Ectodermal cell (in vitro differentiated cells): ENCODE results near the gene ZNF526. TPM values are rescaled to one million over a fixed set of nuclear protein-coding genes. Genes with fewer than 3 reads are reported as not detected.
A peak's percentile ranks its signal among the peaks of the same experiment; 100 is the strongest.

Experiments used
- H3K27ac ChIP-seq: 2 replicates; pipeline ENCODE4 v1.7.0; 2013; ENCODE audit warnings: mild to moderate bottlenecking, low read depth, low read length; ENCODE audit not compliant: insufficient read depth, poor library complexity, severe bottlenecking
- H3K27me3 ChIP-seq: 2 replicates; pipeline ENCODE4 v1.7.0; 2013; ENCODE audit warnings: mild to moderate bottlenecking, low read length; ENCODE audit not compliant: insufficient read depth, control insufficient read depth, poor library complexity, severe bottlenecking
- H3K36me3 ChIP-seq: one replicate; pipeline ENCODE4 v1.7.0; 2013; ENCODE audit warnings: low read length; ENCODE audit not compliant: control insufficient read depth, insufficient read depth
- H3K4me1 ChIP-seq: one replicate; pipeline ENCODE4 v1.7.0; 2013; ENCODE audit warnings: low read length; ENCODE audit not compliant: control insufficient read depth, insufficient read depth
- H3K4me3 ChIP-seq: 2 replicates; pipeline ENCODE4 v1.7.0; 2013; ENCODE audit warnings: low read depth, low read length, control low read depth; ENCODE audit not compliant: insufficient read depth
- H3K9me3 ChIP-seq: 2 replicates; pipeline ENCODE4 v1.7.0; 2013; ENCODE audit warnings: mild to moderate bottlenecking, low read length, moderate library complexity; ENCODE audit not compliant: control insufficient read depth
- WGBS, 2 experiments: methylation state at CpG; one replicate each; pipeline ENCODE4 v1.1.7; 2013; ENCODE audit warnings: missing lambda C conversion rate in 2 of 2; 5-methylcytosine and 5-hydroxymethylcytosine counted together
- polyA plus RNA-seq, 4 experiments: library from polyadenylated mRNA; stranded (reverse); fragments of 50-300 nt; gene quantifications; one replicate each; pipeline ENCODE4 v1.2.3, GENCODE V29; 2013

Gene ZNF526, protein sequence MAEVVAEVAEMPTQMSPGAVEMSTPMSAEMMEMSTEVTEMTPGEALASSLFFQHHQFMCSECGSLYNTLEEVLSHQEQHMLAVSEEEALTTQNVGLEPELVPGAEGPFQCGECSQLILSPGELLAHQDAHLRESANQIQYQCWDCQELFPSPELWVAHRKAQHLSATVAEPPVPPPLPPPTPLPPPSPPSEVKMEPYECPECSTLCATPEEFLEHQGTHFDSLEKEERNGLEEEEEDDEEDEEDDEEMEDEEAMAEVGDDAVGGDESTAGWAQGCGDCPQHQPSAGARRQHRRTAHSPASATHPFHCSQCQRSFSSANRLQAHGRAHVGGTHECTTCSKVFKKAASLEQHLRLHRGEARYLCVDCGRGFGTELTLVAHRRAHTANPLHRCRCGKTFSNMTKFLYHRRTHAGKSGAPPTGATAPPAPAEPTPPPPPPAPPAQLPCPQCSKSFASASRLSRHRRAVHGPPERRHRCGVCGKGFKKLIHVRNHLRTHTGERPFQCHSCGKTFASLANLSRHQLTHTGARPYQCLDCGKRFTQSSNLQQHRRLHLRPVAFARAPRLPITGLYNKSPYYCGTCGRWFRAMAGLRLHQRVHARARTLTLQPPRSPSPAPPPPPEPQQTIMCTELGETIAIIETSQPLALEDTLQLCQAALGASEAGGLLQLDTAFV
- polyA plus RNA-seq (2013, experiment 1 of 4) = 12.2 TPM
- polyA plus RNA-seq (2013, experiment 2 of 4) = 14.6 TPM
- 11.6 TPM for polyA plus RNA-seq (2013, experiment 3 of 4)
- polyA plus RNA-seq (2013, experiment 4 of 4) = 12.6 TPM

DNA sequence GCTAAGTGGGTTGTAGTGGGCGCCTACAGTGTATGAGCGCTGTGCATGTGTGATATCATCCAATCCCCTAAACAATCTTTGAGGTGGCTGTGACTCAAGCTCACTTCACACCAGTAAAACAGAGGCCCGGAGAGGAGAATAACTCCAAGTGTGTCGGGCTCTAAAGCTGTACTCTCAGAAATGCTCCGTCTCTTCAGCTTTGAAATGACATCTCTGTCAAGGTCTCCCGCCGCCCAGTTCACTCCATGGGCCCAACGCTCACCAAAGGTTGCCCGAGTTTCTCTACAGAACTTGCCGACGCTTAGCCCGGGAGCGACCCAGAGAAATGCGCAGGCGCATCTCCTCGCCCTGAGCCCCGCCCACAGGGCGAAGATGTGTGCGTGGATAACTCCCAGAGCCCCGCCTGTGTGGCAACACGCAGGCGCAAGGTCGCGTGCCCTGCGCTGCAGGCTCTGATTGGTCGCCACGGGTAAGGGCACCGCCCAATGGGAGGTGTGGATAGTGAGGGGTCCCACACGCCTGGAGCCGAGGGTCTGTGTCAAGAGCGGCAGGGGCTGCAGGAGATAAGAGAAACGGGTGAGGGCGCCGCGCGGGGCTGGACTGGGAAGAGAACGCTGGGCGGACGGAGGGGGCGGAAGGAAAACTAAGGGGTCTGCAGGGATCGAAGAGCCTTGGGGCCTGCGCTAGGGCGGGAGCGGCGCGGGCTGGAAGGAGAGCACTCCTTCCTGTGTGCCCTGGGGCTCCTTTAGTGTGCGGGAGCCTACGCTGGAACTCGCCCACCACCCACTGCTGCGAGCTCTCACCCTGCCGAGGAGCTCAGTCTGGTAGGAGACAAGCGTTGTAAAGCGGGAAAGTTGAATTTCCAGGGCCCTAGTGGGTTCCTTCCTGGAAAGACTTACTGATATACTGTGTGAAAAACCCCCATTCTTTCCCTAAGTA, at the start of gene ZNF526:
TSS of gene ZNF526 (plus strand) at position 501 of the 939 bp plus-strand sequence. CDS start 4,092 bp downstream, outside the sequence.
- Histone ChIP-seq H3K4me1 (peaks cover 22% of the 10 kb centered on the region), H3K9me3 (no peaks in the 10 kb centered on the region), H3K4me3 (peak within 1 kb of the TSS; percentile 89), H3K27me3 (no peaks in the 10 kb centered on the region), H3K36me3 (peaks cover 11% of the 10 kb centered on the region), H3K27ac (peak within 1 kb of the TSS; percentile 80)
- 3% methylated on average over 53 of the region's 53 CpGs for WGBS, 2 experiments

DNA sequence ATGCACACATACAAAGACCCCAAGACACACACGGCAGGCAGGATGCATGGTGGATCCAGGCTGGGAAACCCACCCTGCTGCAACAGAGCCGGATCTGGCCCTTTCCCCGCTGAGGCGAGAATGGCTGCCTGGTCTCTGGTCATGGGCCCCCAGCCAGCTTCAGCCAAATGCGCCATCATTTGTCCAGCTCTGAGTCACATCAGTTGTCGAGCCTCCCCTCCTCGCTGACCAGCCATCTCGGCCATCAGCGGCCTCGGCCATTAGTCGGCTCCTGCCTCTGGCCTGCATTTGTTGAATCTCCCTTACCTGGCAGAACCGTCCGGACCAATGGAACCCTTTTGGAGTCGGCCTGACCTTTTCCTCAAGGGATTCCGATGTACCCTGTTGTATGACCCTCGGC, 49.4 kb upstream of the ZNF526 start:
- no peaks in the 10 kb centered on the region for H3K9me3 ChIP-seq
- peaks cover 6% of the 10 kb centered on the region for H3K4me1 ChIP-seq
- no peak overlapping the region for H3K27ac ChIP-seq
- H3K27me3 ChIP-seq = peaks cover 20% of the 10 kb centered on the region
- no peaks in the 10 kb centered on the region for H3K36me3 ChIP-seq
- H3K4me3 ChIP-seq = no peak overlapping the region
- WGBS, 2 experiments = 94 to 95% methylated on average over 16 of the region's 16 CpGs

DNA sequence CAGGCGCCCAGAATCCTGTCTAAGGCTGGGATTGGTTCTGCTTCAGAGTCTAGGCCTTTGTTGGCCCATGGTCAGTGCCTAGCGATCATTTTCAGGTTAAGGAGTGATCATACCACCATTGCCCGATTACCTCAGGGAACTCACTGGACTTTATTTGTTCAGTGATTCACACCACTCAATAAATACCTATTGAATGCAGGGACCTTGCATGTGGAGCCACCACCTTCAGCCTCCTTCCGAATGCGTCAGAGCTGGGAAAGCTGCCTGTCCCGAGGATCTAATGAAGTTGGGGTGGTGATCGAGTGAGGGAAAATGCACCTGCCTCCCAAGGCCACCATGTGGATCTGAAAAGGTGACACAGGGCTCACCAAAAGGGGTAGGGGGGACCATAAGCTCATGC, 47.9 kb upstream of the ZNF526 start:
- WGBS, 2 experiments = 94% methylated on average over 7 of the region's 7 CpGs

DNA sequence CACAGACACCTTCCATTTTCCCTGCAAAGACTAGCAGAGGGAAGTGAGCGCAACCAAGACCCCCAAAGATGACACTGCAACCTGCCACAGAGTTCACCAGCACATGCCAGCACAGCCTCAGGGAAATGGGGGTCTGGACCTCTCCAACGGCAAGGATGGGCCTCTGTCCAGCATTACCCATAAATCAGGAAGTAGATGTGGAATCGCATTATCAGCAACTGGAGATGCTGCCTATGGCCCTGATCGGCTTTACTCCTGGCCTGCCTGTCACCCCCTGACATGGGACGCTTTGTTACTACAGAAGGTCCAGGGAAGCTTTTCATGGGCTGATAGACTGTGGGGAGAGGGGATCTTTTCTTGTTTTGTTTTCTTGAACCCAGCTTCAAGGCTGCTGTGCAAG, 46.4 kb upstream of the ZNF526 start:
- Histone ChIP-seq H3K9me3 (no peaks in the 10 kb centered on the region), H3K36me3 (no peaks in the 10 kb centered on the region), H3K4me3 (no peak overlapping the region), H3K4me1 (peaks cover 12% of the 10 kb centered on the region), H3K27me3 (peaks cover 48% of the 10 kb centered on the region), H3K27ac (no peak overlapping the region)
- 90 to 91% methylated on average over 5 of the region's 5 CpGs for WGBS, 2 experiments

More for the DNA sequence above, 47.9 kb upstream of the ZNF526 start:
- no peaks in the 10 kb centered on the region for H3K9me3 ChIP-seq
- H3K36me3 ChIP-seq = no peaks in the 10 kb centered on the region
- peaks cover 12% of the 10 kb centered on the region for H3K4me1 ChIP-seq
- H3K4me3 ChIP-seq = no peak overlapping the region
- H3K27ac ChIP-seq = no peak overlapping the region
- H3K27me3 ChIP-seq = peaks cover 34% of the 10 kb centered on the region

DNA sequence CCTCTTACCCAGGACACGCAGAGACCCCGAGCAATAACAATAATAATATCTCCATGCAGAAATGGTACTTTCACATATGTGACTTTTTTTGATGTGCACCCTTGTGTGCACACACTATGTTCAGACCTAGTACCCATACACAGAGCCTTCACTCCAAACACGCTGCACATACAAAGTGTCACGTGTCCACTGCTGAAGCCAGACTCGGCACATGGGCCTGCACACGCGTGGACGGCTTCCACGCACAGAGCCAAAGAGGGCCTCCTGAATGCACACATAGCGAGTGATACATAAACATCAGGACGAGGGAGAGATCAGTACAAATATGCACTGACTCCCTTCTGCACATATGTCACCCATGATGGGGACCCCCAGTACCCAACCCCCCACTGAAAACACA, 45.9 kb upstream of the ZNF526 start:
- H3K27ac ChIP-seq = no peak overlapping the region
- no peaks in the 10 kb centered on the region for H3K9me3 ChIP-seq
- no peak overlapping the region for H3K4me3 ChIP-seq
- H3K36me3 ChIP-seq = no peaks in the 10 kb centered on the region
- peaks cover 53% of the 10 kb centered on the region for H3K27me3 ChIP-seq
- 95 to 96% methylated on average over 11 of the region's 11 CpGs for WGBS, 2 experiments
- H3K4me1 ChIP-seq = peaks cover 12% of the 10 kb centered on the region

- H3K4me1 ChIP-seq = peaks cover 12% of the 10 kb centered on the region
- no peak overlapping the region for H3K4me3 ChIP-seq
- no peak overlapping the region for H3K27ac ChIP-seq
- no peaks in the 10 kb centered on the region for H3K36me3 ChIP-seq
- H3K27me3 ChIP-seq = peaks cover 63% of the 10 kb centered on the region
- H3K9me3 ChIP-seq = no peaks in the 10 kb centered on the region
- 40% methylated on average over 6 of the region's 6 CpGs for WGBS, 2 experiments
These were observed 45.0 kb upstream of the ZNF526 start for GRCh38 chr19:42174958-42175734.

- H3K4me3 ChIP-seq = peak overlapping the region; percentile 32
- H3K27me3 ChIP-seq = peaks cover 72% of the 10 kb centered on the region
- 2 to 3% methylated on average over 33 to 34 of the region's 34 CpGs for WGBS, 2 experiments
- H3K36me3 ChIP-seq = no peaks in the 10 kb centered on the region
- no peaks in the 10 kb centered on the region for H3K9me3 ChIP-seq
- H3K27ac ChIP-seq = no peak overlapping the region
- H3K4me1 ChIP-seq = peaks cover 12% of the 10 kb centered on the region
These were observed 44.0 kb upstream of the ZNF526 start for GRCh38 chr19:42175952-42176648.

- WGBS, 2 experiments = 0 to 1% methylated on average over 31 of the region's 31 CpGs
- Histone ChIP-seq H3K27ac (no peak overlapping the region), H3K9me3 (no peaks in the 10 kb centered on the region), H3K4me3 (peak overlapping the region; percentile 32), H3K4me1 (peaks cover 12% of the 10 kb centered on the region), H3K27me3 (peaks cover 77% of the 10 kb centered on the region), H3K36me3 (no peaks in the 10 kb centered on the region)
These were observed 43.5 kb upstream of the ZNF526 start for GRCh38 chr19:42176649-42176989.
